ENCODE data around the gene ERG28. TPM values are rescaled to one million over a fixed set of nuclear protein-coding genes. Genes with fewer than 3 reads are reported as not detected.

The ERG28 gene
- total RNA-seq, 1 donor from 2014 or later: 16.2 TPM

GRCh38 chr14:75630695-75631452 lies 29.8 kb downstream of the ERG28 start:
- Histone ChIP-seq H3K4me3 (ENCODE audit: low read depth, low read length) (no peak overlapping the region), H3K27me3 (ENCODE audit: control insufficient read depth, insufficient read depth, low read length) (peaks cover 3% of the 10 kb centered on the region), H3K36me3 (ENCODE audit: control insufficient read depth, insufficient read depth, low read length) (no peaks in the 10 kb centered on the region)
- TF ChIP-seq, protein P1, sequence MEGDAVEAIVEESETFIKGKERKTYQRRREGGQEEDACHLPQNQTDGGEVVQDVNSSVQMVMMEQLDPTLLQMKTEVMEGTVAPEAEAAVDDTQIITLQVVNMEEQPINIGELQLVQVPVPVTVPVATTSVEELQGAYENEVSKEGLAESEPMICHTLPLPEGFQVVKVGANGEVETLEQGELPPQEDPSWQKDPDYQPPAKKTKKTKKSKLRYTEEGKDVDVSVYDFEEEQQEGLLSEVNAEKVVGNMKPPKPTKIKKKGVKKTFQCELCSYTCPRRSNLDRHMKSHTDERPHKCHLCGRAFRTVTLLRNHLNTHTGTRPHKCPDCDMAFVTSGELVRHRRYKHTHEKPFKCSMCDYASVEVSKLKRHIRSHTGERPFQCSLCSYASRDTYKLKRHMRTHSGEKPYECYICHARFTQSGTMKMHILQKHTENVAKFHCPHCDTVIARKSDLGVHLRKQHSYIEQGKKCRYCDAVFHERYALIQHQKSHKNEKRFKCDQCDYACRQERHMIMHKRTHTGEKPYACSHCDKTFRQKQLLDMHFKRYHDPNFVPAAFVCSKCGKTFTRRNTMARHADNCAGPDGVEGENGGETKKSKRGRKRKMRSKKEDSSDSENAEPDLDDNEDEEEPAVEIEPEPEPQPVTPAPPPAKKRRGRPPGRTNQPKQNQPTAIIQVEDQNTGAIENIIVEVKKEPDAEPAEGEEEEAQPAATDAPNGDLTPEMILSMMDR (IDR thresholded peaks at IDR 0.05; ENCODE audit: insufficient read depth, low read length, poor library complexity, severe bottlenecking): no peak
- DNase-seq (ENCODE audit: low read depth): no peak

- DNase-seq (ENCODE audit: low read depth): no peak
- Histone ChIP-seq H3K4me3 (ENCODE audit: low read depth, low read length) (no peak overlapping the region), H3K36me3 (ENCODE audit: control insufficient read depth, insufficient read depth, low read length) (no peaks in the 10 kb centered on the region), H3K27me3 (ENCODE audit: control insufficient read depth, insufficient read depth, low read length) (peaks cover 3% of the 10 kb centered on the region)
- TF ChIP-seq, protein P1 (IDR thresholded peaks at IDR 0.05; ENCODE audit: insufficient read depth, low read length, poor library complexity, severe bottlenecking): no peak
These were observed 31.9 kb downstream of the ERG28 start for GRCh38 chr14:75628816-75629215.

DNA sequence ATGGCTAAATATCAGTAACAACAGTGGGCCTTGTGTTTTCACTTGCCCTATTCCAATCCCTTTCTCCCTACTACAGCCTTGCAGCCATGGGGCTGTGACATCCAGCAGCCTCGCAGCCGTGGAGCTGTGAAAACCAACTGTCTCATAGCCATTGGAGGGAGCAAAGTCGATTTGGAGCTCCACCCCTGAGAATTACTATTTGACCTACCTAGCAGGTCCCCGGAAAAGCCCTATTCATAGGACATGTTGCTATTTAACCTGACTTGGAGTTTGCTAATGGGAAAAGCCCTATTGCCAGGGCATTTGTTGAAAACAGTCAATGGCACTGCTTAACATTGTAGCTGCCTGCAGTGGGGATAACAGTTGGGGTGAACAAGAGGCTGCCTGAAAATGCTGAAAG lies 33.3 kb downstream of the ERG28 start:
- no peak for DNase-seq (ENCODE audit: low read depth)
- no peak overlapping the region for H3K4me3 ChIP-seq (ENCODE audit: low read depth, low read length)
- TF ChIP-seq, protein P1 (IDR thresholded peaks at IDR 0.05; ENCODE audit: insufficient read depth, low read length, poor library complexity, severe bottlenecking): no peak
- peaks cover 3% of the 10 kb centered on the region for H3K27me3 ChIP-seq (ENCODE audit: control insufficient read depth, insufficient read depth, low read length)
- H3K36me3 ChIP-seq (ENCODE audit: control insufficient read depth, insufficient read depth, low read length): no peaks in the 10 kb centered on the region

- no peak for DNase-seq (ENCODE audit: low read depth)
- Histone ChIP-seq H3K27me3 (ENCODE audit: control insufficient read depth, insufficient read depth, low read length) (peaks cover 3% of the 10 kb centered on the region), H3K36me3 (ENCODE audit: control insufficient read depth, insufficient read depth, low read length) (no peaks in the 10 kb centered on the region), H3K4me3 (ENCODE audit: low read depth, low read length) (no peak overlapping the region)
- TF ChIP-seq, protein P1 (IDR thresholded peaks at IDR 0.05; ENCODE audit: insufficient read depth, low read length, poor library complexity, severe bottlenecking): no peak
These were observed 33.8 kb downstream of the ERG28 start for GRCh38 chr14:75626863-75627262.

GRCh38 chr14:75626396-75626795 lies 34.3 kb downstream of the ERG28 start:
- TF ChIP-seq, protein P1 (IDR thresholded peaks at IDR 0.05; ENCODE audit: insufficient read depth, low read length, poor library complexity, severe bottlenecking): no peak
- Histone ChIP-seq H3K27me3 (ENCODE audit: control insufficient read depth, insufficient read depth, low read length) (no peaks in the 10 kb centered on the region), H3K36me3 (ENCODE audit: control insufficient read depth, insufficient read depth, low read length) (no peaks in the 10 kb centered on the region), H3K4me3 (ENCODE audit: low read depth, low read length) (no peak overlapping the region)
- DNase-seq (ENCODE audit: low read depth): no peak

GRCh38 chr14:75625034-75625433 lies 35.6 kb downstream of the ERG28 start:
- Histone ChIP-seq H3K36me3 (ENCODE audit: control insufficient read depth, insufficient read depth, low read length) (no peaks in the 10 kb centered on the region), H3K4me3 (ENCODE audit: low read depth, low read length) (no peak overlapping the region), H3K27me3 (ENCODE audit: control insufficient read depth, insufficient read depth, low read length) (no peaks in the 10 kb centered on the region)
- DNase-seq (ENCODE audit: low read depth): no peak
- TF ChIP-seq, protein P1 (IDR thresholded peaks at IDR 0.05; ENCODE audit: insufficient read depth, low read length, poor library complexity, severe bottlenecking): no peak
